HG03520 (cell line): ENCODE measurements around the gene TBC1D22A.

ENCODE experiments used
- ATAC-seq: cut with Tn5 transposase; IDR thresholded peaks from one replicate; pipeline ENCODE4 v1.9.1; 2021; ENCODE audit warnings: mild to moderate bottlenecking, moderate library complexity; ENCODE audit not compliant: unreplicated experiment

Gene TBC1D22A

GRCh38 chr22:47050401-47051051 lies 288.1 kb downstream of the TBC1D22A start:
- no peak for ATAC-seq

GRCh38 chr22:47051441-47052071 lies 289.1 kb downstream of the TBC1D22A start:
- ATAC-seq = no peak

GRCh38 chr22:47052236-47053012 lies 290.0 kb downstream of the TBC1D22A start:
- no peak for ATAC-seq

- no peak for ATAC-seq
These were observed 290.7 kb downstream of the TBC1D22A start for GRCh38 chr22:47053013-47053725.

GRCh38 chr22:47053726-47054141 lies 291.3 kb downstream of the TBC1D22A start:
- no peak for ATAC-seq

GRCh38 chr22:47054231-47055072 lies 292.0 kb downstream of the TBC1D22A start:
- no peak for ATAC-seq

GRCh38 chr22:47055073-47055355 lies 292.6 kb downstream of the TBC1D22A start:
- ATAC-seq = no peak

GRCh38 chr22:47055461-47055860 lies 293.0 kb downstream of the TBC1D22A start:
- ATAC-seq = no peak

GRCh38 chr22:47055921-47056320 lies 293.5 kb downstream of the TBC1D22A start:
- ATAC-seq = no peak

- ATAC-seq = no peak
These were observed 293.9 kb downstream of the TBC1D22A start for GRCh38 chr22:47056361-47056760.

- no peak for ATAC-seq
These were observed 294.5 kb downstream of the TBC1D22A start for GRCh38 chr22:47056776-47057470.

GRCh38 chr22:47057916-47058585 lies 295.6 kb downstream of the TBC1D22A start:
- no peak for ATAC-seq

- no peak for ATAC-seq
These were observed 296.6 kb downstream of the TBC1D22A start for GRCh38 chr22:47059076-47059475.

- ATAC-seq = no peak
These were observed 297.3 kb downstream of the TBC1D22A start for GRCh38 chr22:47059701-47060161.

GRCh38 chr22:47060718-47061117 lies 298.3 kb downstream of the TBC1D22A start:
- no peak for ATAC-seq

GRCh38 chr22:47061226-47061625 lies 298.8 kb downstream of the TBC1D22A start:
- ATAC-seq = no peak

GRCh38 chr22:47062126-47062525 lies 299.7 kb downstream of the TBC1D22A start:
- ATAC-seq = no peak

GRCh38 chr22:47063071-47063509 lies 300.6 kb downstream of the TBC1D22A start:
- no peak for ATAC-seq

GRCh38 chr22:47063606-47064005 lies 301.2 kb downstream of the TBC1D22A start:
- ATAC-seq = no peak
